Duodenal mucosa (tissue), 2 donors: ENCODE results near the gene DHDH.
"Not testable (repeated sequence)": the region's sequence is repeated elsewhere in the genome, so short reads cannot be mapped to it uniquely, and the experiment has no call there.

Source experiments
- H3K27ac ChIP-seq: one replicate; pipeline ENCODE4 v1.7.0; 2013; ENCODE audit warnings: low read depth, low read length
- H3K27me3 ChIP-seq, 2 donors: one replicate each; pipeline ENCODE4 v1.7.0; 2013; ENCODE audit warnings: low read length in 2 of 2, control low read depth in 1 of 2; ENCODE audit not compliant: insufficient read depth in 2 of 2, control insufficient read depth in 1 of 2
- H3K36me3 ChIP-seq, 2 donors: one replicate each; pipeline ENCODE4 v1.7.0; 2013; ENCODE audit warnings: low read length in 2 of 2, control low read depth in 1 of 2; ENCODE audit not compliant: insufficient read depth in 2 of 2, control insufficient read depth in 1 of 2
- H3K4me1 ChIP-seq, 2 donors: one replicate each; pipeline ENCODE4 v1.7.0; 2013; ENCODE audit warnings: low read length in 2 of 2, control low read depth in 1 of 2; ENCODE audit not compliant: insufficient read depth in 2 of 2, control insufficient read depth in 1 of 2
- H3K4me3 ChIP-seq, 2 donors: one replicate each; pipeline ENCODE4 v1.7.0; 2013; ENCODE audit warnings: low read length in 2 of 2, low read depth in 1 of 2
- H3K9ac ChIP-seq, 2 donors: one replicate each; pipeline ENCODE4 v1.7.0; 2013; ENCODE audit warnings: low read length in 2 of 2, low read depth in 1 of 2
- H3K9me3 ChIP-seq, 2 donors: one replicate each; pipeline ENCODE4 v1.7.0; 2013; ENCODE audit warnings: low read length in 2 of 2, control low read depth in 1 of 2; ENCODE audit not compliant: control insufficient read depth in 1 of 2

Gene DHDH

GRCh38 chr19:48900477-48901406 is 32.8 kb upstream of the DHDH start:
- H3K36me3 ChIP-seq: peaks cover 12 to 21% of the 10 kb centered on the region in 2 donors
- H3K9ac ChIP-seq: peak overlapping the region; percentile 94 to 98
- no peaks in the 10 kb centered on the region for H3K9me3 ChIP-seq
- peak overlapping the region; percentile 87 to 94 for H3K4me3 ChIP-seq
- peaks cover 8 to 15% of the 10 kb centered on the region in 2 donors for H3K4me1 ChIP-seq
- H3K27ac ChIP-seq: peak overlapping the region; percentile 82
- no peaks in the 10 kb centered on the region for H3K27me3 ChIP-seq

- H3K9ac ChIP-seq, H3K4me3 ChIP-seq: not testable (repeated sequence)
- peaks cover 12 to 26% of the 10 kb centered on the region in 2 donors for H3K36me3 ChIP-seq
Observed at GRCh38 chr19:48902291-48902690, 31.2 kb upstream of the DHDH start.

GRCh38 chr19:48903788-48904187 is 29.7 kb upstream of the DHDH start:
- Histone ChIP-seq H3K4me1 (peaks cover 18 to 21% of the 10 kb centered on the region in 2 donors), H3K36me3 (peaks cover 16 to 35% of the 10 kb centered on the region in 2 donors)
- not testable (repeated sequence) for H3K9me3 ChIP-seq

More at GRCh38 chr19:48902291-48902690, 31.2 kb upstream of the DHDH start:
- H3K27ac ChIP-seq, H3K27me3 ChIP-seq, H3K9me3 ChIP-seq: not testable (repeated sequence)
- H3K4me1 ChIP-seq: peaks cover 8 to 15% of the 10 kb centered on the region in 2 donors

DNA sequence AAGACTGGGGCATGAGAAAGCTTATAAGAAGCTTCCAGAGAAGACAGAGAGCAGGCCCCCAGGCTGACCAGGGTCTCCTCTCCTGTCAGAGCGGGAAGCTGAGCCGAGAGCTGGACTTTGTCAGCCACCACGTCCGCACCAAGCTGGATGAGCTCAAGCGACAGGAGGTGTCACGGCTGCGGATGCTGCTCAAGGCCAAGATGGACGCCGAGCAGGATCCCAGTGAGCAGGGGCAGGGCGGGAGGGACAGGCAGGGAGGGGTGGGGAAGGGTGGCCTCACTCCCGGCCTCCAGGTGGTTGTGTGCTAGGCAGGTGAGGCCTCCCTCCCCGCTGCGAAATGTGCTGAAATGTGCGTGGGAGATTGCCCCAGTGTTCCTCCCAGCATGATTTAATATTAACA is 27.8 kb upstream of the DHDH start:
- Histone ChIP-seq H3K27ac (no peak overlapping the region), H3K36me3 (peaks cover 20 to 47% of the 10 kb centered on the region in 2 donors), H3K4me1 (peaks cover 20 to 21% of the 10 kb centered on the region in 2 donors), H3K9ac (no peak overlapping the region), H3K9me3 (no peaks in the 10 kb centered on the region), H3K27me3 (no peaks in the 10 kb centered on the region), H3K4me3 (no peak overlapping the region)

More at GRCh38 chr19:48903788-48904187, 29.7 kb upstream of the DHDH start:
- H3K4me3 ChIP-seq, H3K27ac ChIP-seq, H3K9ac ChIP-seq, H3K27me3 ChIP-seq: not testable (repeated sequence)

- H3K9ac ChIP-seq: no peak overlapping the region
- peaks cover 15 to 18% of the 10 kb centered on the region in 2 donors for H3K4me1 ChIP-seq
- H3K4me3 ChIP-seq: no peak overlapping the region
- no peaks in the 10 kb centered on the region for H3K9me3 ChIP-seq
- H3K27me3 ChIP-seq: no peaks in the 10 kb centered on the region
- H3K36me3 ChIP-seq: peaks cover 24 to 54% of the 10 kb centered on the region in 2 donors
- H3K27ac ChIP-seq: no peak overlapping the region
Observed at GRCh38 chr19:48906324-48906723, 27.2 kb upstream of the DHDH start.

DNA sequence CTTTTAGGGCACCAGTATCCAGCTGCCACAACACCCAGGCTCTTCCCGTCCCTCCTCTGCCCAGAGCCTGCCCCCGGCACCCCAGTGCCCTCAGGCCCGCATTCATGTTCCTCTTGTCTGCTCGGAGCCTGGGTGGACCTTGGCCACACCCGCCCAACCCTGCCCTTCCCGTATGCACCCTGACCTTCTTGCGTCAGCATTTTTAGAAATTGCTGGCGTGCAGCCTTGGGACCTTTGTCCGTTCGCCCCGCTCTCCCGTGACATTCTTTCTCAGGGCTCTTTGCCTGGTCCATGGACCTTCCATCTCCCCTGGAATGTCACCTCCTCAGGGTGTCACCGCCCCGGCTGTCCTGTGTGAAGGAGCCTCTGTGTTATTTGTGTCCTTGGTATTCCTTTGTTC is 25.8 kb upstream of the DHDH start:
- H3K9me3 ChIP-seq: no peaks in the 10 kb centered on the region
- no peaks in the 10 kb centered on the region for H3K27me3 ChIP-seq
- H3K4me3 ChIP-seq: no peak overlapping the region
- no peak overlapping the region for H3K9ac ChIP-seq
- peaks cover 33 to 63% of the 10 kb centered on the region in 2 donors for H3K36me3 ChIP-seq
- H3K4me1 ChIP-seq: peaks cover 8 to 12% of the 10 kb centered on the region in 2 donors
- peak overlapping the region; percentile 74 for H3K27ac ChIP-seq

DNA sequence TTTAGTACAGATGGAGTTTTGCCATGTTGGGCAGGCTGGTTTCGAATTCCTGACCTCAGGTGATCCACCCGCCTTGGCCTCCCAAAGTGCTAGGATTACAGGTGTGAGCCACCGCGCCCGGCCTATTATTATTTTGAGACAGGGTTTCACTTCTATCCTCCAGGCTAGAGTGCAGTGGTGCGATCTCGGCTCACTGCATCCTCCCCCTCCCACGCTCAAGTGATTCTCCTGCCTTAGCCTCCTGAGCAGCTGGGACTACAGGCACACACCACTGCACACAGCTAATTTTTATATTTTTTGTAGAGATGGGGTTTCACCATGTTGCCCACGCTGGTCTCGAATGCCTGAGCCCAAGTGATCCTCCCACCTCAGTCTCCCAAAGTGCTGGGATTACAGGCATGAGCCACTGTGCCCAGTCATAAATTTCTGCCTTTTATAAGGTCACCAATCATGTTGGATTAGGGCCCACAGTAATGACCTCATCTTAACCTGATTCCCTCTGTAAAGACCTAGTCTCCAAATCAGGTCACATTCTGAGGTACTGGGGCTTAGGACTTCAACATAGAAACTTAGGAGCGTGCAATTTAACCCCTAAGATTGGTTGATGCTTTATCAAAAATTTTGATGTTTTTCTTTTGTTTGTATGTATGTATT is 23.9 kb upstream of the DHDH start:
- H3K9me3 ChIP-seq, H3K4me3 ChIP-seq, H3K27me3 ChIP-seq, H3K9ac ChIP-seq, H3K27ac ChIP-seq: not testable (repeated sequence)
- Histone ChIP-seq H3K4me1 (peaks cover 8 to 12% of the 10 kb centered on the region in 2 donors), H3K36me3 (peaks cover 47 to 74% of the 10 kb centered on the region in 2 donors)

DNA sequence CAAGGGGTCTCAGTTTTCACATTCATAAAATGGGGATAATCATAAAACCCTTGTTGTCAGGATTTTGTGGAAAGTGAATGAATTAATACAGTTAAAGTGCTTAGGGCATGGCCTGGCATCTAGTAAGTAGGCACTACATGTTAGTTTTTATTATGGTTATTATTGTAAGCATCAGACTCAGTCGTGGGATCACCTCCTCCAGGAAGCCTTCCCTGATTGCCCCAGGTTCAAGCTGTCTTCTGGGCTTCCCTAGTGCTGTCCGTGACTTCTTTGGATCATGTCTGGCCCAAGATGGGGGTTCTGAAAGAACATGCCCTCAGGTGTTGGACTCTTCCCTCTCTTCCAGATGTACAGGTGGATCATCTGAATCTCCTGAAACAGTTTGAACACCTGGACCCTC is 22.7 kb upstream of the DHDH start:
- Histone ChIP-seq H3K4me1 (peaks cover 8 to 12% of the 10 kb centered on the region in 2 donors), H3K9ac (no peak overlapping the region), H3K36me3 (peaks cover 38 to 75% of the 10 kb centered on the region in 2 donors), H3K9me3 (no peaks in the 10 kb centered on the region), H3K27ac (no peak overlapping the region), H3K27me3 (no peaks in the 10 kb centered on the region), H3K4me3 (no peak overlapping the region)

DNA sequence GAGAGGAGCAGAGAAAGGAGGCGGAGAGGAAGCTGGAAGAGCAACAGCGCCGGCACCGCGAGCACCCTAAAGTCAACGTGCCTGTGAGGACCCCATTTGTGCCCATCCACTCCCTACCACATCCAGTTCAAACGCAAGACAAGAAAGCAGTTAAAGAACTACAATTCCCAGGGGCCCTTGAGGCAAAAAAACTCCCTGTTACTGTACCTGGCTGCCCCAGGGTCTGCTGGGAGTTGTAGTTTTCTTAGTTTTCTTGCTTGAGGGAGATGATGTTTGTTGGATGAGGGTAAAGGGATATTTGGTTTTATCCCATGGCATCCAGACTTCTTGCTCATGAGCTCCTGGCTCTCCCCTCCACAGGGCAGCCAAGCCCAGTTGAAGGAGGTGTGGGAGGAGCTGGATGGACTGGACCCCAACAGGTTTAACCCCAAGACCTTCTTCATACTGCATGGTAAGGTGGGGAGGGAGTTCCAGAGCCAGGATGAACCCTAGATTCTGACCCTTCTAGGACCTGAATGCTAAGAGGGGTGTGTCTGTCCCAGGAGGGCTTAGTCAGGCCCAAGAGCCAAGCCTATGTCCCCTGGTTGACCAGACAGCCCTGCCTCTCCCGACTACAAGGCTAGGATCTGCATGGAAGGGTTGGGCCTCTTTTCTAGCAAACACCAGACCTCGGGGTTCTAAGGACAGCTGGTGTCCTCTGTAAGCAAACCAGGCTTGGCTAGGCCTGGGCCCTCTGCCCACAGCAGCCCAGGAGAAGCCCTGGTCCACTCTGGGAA is 20.2 kb upstream of the DHDH start:
- Histone ChIP-seq H3K9ac (no peak overlapping the region), H3K9me3 (no peaks in the 10 kb centered on the region), H3K4me3 (no peak overlapping the region), H3K27me3 (no peaks in the 10 kb centered on the region), H3K36me3 (peaks cover 48 to 79% of the 10 kb centered on the region in 2 donors), H3K27ac (no peak overlapping the region), H3K4me1 (peaks cover 6 to 7% of the 10 kb centered on the region in 2 donors)
